ENCODE data around the gene FADS3.

The FADS3 gene, protein sequence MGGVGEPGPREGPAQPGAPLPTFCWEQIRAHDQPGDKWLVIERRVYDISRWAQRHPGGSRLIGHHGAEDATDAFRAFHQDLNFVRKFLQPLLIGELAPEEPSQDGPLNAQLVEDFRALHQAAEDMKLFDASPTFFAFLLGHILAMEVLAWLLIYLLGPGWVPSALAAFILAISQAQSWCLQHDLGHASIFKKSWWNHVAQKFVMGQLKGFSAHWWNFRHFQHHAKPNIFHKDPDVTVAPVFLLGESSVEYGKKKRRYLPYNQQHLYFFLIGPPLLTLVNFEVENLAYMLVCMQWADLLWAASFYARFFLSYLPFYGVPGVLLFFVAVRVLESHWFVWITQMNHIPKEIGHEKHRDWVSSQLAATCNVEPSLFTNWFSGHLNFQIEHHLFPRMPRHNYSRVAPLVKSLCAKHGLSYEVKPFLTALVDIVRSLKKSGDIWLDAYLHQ

DNA sequence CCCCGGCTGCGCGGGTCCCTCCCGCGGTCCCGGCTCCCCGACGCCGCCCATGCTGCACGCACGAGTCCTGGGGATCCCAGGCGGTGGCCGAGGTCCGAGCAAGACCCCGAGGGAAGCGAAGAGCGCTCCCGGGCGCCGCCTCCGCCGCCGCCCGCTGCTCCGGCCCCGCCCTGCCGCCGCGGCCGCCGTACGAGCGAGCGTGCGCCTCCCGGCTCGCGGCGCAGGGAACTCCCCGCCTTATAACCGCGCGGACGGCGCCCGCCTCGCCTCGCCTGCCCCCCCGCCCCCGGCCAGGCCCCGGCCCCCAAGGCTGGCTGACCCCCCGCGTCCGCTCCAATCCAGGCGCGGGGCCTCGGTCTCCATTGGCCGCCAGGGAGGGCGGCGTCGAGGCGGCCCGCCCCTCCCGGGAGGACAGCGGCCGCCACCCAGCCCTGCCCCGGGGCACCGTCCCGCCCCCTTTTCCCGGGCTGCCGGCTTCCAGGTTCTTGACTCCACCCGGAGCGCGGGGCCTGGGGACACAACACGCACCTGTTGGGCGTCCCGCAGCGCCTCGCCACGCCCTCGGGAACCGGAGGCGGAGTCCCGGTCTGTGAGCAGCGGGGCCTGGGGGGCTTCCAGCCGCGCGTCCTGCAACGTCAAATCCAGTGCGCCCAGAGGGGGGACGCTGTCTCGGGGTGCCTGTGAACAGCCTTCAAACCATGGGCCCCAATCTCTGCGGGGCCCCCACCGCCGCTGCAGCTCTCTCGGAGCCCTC lies at the start of gene FADS3:
Gene FADS3, minus strand, starts transcription at position 215 of the 754 bp plus-strand sequence. Its CDS starts 164 bp downstream, at position 51.
- peak; percentile 77 to 81 for DNase-seq

DNA sequence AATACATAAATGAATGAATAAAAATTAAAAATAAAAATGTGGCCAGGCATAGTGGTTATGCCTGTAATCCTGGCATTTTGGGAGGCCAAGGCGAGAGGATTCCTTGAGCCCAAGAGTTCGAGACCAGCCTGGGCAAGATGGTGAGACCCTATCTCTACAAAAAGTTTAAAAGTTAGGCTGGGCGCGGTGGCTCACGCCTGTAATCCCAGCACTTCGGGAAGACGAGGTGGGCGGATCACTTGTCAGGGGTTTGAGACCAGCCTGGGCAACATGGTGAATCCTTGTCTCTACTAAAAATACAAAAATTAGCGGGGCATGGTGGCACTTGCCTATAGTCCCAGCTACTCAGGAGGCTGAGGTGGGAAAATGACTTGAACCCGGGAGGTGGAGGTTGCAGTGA lies 49.1 kb upstream of the FADS3 start:
- no peak for DNase-seq

DNA sequence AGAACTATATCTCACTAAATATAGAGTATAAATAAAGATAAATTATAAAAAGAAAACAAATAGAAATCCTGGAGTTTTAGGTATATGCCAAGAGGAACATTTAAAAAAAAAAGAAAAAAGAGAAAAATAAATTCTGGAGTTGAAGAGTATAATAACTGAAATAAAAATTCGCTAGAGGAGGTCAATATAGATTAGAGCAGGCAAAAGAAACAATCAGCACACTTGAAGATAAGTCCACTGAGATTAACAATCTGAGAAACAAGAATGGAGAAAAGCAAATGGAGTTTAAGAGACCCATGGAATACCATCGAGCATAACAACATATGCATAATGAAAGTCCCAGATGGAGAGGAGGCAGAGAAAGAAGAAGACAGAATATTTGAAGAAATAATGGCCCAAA lies 44.5 kb upstream of the FADS3 start:
- no peak for DNase-seq

DNA sequence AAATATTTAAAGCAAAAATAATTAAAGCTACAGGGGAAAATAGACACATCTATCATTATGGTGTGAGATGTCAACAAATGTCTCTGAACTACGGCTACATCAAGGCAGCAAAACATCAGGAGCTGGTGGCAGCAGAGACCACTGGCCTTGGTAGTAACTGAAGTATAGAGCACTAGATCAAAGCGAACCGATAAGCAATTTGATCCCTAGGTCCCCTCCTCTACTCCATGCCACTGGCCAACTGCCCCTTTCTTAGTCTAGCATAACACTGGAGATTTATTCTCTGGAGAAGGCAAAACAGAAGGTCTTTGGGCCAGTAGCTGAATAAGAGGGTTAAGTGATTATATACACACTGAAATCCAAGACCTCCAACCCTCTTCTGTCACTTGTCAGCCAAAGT lies 39.6 kb upstream of the FADS3 start:
- no peak for DNase-seq

DNA sequence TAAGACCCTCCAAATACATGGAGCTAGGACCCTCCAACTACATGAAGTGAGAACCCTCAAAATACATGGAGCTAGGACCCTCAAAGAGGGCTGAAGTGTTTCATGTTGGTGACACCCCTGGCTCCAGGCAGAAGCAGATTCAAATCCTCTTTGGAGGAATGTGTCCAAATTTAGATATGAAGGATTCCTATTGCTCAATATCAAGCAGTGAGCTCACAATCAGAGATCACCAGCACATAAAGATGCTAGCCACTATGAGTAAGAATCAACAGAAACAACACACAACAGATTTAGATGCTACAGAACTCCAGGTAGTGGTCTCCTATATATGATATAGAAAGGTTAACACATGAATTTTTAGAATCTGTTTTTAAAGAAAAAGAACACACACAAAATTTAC lies 37.3 kb upstream of the FADS3 start:
- no peak for DNase-seq

DNA sequence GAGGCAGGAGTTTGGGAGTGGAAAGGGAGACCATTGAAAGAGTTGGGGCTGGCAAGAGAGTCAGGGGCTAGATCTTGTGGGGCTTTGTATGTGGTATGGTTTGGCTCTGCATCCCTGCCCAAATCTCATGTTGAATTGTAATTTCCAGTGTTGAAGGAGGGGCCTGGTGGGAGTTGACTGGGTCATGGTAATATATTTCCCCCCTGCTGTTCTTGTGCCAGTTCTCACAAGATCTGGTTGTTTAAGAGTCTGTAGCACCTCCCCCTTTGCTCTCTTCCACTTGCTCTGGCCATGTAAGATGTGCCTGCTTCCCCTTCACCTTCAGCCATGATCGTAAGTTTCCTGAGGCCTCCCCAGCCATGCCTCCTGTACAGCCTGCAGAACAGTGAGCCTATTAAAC lies 36.2 kb upstream of the FADS3 start:
- no peak for DNase-seq

DNA sequence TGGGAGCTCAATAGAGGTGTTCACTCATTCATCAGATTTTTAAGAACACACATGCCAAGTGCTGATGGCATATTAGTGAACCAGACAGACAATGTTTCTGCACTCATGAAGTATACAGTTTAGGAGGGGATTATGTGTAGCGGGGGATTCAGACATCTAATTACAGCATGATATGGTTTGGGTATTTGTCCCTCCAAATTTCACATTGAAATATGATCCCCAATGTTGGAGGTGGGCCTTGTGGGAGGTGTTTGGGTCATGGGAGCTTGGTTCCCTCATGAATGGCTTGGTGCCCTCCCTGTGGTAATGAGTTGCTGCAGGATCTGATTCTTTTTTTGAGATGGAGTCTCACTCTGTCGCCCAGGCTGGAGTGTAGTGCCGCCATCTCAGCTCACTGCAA lies 34.9 kb upstream of the FADS3 start:
- no peak for DNase-seq

DNA sequence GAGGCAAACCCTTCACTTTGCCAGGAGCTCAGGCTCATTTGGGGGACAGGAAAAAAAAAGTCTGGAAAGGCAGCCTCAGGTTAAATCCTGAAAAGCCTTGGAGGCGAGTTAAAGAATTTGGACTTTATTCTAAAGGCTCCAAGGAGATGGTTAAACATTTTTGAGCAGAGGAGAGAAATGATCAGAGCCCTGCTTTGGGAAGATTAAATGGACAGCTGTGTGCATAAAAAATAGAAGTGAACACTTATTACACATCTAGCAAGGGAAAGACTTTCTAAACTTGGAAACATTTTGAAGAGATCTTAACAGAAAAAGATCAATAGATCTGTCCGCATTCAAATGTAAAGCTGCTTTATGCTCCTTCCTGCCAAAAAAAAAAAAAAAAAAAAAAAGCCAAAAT lies 34.4 kb upstream of the FADS3 start:
- no peak for DNase-seq

DNA sequence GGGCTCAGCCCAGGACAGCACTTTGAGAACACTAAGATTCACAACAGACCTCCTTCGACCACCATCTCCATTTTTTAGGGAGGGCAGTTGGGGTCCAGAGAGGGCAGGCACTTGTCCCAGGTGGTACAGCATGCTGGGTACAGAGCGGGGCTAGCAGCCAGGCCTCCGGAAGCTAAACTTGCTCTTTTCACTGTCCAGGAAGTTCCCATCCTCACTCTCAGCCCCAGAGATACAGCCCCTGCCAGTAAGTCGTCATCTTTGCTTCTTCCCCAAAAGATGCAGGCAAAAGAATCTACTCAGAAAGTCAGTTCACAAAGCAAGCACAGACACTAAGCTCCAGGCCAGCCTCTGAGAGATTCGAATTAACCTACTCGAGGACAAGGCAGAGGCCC lies 32.7 kb upstream of the FADS3 start:
- DNase-seq, result no peak

DNA sequence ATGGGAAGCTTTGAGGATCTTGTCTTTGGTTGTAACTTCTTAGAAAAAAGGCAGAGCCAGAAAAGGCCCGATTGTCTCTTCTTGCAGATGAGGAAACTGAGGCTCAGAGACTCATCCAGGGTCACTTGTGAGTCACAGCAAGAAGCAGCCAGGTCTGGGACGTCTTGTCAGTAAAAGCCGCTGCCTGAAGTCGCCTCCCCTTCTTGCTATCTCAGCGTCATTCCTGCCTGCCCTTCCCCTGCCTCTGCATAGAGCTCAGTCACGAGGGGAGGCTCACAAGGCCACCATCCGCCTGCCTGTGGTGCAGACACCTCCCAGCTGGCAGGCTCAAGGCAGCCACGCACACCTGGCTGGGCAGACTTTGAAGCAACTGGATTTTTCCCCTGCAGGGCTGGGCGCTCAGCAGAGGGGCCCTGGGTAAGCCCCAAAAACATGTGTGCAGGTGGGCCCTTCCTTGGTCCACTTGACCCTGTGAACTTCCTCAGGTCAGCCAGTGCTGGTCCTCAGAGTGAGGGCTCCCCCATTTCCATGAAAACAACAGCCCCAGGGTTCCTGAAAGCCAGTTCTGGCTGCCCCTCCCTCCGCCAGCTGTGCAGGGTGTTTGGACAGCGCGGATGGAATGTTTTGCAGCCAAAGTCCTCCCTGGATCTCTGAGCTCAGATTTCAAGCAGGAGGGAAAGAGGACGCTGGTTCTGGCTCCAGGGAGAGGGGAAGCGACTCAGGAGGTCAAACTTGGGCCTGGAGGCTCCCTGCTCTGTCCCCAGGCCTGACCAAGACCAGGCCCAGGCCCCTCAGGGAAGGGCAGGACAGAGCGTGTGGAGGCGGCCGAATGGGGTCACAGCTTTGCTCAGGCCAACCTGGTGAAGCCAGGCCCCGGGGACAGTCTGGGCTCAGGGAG lies 32.1 kb upstream of the FADS3 start:
- DNase-seq, result no peak

DNA sequence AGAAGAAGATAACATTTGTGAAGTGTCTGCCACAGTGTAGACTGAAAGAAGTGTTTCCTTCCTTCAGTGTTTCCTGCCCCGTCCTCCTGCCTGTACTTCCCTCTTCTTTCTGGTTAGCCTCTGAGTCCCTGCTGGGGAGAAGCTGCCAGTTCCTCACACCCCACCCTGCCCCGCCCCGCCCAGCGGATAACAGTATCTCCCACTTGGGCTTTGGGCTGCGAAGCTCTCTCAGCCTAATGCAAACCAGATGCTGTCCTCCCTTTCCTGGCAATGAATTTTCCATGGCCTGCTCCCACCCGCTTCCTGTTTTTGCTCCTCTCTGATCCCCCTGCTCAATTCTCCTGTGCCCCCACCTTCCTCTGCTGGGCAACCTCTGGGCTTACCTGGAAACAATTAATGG lies 31.2 kb upstream of the FADS3 start:
- no peak for DNase-seq

DNA sequence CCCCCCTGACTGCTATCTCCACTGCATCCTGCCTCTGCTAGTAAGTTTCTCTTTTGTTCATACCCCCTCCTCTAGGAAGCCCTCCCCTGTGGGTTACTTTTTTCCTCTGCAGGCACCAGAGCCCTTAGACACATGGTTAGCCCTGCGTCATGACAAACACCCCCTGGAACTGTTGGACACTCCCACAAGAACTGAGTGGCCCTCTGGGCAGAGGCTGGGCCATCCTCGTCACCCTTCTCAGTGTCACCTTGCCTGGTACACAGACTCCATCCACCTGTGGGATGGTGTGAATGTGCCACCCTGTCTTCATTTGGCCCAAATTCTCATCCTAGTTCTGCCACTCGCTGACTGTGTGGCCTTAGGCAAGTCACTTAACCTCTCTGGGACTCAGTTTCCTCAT lies 30.1 kb upstream of the FADS3 start:
- DNase-seq, result no peak

DNA sequence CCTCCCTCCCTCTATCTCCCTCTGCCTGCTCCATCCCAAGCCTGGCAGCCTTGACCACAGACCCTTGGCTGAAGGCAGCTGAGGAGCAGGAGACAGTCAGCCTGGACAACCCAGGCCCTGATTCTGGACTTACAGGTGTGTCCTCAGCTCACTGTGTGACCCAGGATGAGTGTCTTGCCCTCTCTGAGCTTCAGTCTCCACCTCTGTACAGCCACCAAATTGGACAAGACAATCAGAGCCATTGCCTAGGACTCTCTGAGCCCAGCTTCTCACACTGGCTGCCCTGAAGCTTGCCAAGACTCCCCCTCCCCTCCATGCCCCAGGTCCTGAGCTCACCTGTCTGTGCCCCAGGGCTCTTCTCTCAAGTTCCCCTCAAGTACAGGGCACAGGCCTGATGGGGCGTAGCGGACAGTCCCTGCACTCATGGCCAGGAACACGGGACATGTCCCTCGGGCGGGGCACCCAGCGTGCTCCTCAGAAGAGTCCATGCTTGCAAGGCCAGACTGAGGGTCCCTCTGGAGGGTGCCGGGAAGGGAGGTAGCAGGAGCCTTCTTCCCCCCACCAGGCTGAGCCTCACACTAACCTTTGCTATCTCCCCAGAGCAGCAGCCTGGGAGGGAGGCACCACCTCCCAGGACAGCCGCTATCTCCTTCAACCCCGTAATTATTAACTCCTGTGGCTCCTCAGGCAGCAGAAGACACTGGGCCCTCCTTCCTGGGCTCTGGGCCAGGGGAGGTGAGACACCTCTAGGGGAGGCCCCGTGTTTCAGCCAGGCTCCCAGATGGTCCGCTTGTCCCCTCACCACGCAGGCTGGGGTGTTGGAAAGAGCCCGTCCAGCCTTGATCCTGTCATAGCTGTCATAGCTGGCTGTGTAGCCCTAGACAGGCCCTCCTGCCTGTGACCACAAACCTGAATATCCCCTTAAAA lies 28.6 kb upstream of the FADS3 start:
- DNase-seq, result no peak

DNA sequence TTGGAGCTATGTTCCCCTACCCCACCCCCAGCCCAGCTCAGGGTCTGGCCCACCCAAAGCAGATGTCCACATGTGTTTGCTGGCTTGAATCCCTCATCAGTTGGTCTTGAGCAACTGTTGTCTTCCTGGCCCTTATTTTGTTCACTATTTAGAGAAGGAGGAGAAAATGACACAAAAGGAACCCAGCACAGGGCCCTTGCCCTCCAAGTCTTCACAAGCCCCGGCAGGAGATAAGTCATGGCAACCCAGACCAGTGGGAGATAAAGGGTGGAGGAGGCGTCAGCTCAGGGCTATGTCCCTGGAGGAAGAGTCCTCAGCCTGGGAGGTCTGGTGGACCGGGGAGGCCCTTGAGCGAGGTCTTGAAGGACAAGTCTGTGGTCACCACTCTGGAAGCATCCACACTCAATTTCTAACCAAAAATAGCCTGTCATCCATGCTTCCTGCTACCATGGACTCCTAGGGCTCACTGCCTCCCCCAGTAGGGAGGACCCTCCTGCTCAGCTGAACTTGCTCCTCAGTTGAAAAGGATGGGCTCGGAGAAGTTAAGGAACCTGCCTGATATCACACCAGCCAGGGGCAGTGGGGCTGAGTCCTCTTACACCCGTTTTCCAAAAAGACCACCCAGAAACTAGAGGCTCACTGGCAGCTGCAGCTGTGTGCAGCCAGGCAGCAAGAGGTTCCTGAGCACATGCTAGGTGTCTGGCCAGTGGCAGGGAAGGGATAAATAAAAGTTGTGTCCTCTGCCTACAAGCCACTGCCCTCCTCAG lies 27.8 kb upstream of the FADS3 start:
- no peak for DNase-seq

DNA sequence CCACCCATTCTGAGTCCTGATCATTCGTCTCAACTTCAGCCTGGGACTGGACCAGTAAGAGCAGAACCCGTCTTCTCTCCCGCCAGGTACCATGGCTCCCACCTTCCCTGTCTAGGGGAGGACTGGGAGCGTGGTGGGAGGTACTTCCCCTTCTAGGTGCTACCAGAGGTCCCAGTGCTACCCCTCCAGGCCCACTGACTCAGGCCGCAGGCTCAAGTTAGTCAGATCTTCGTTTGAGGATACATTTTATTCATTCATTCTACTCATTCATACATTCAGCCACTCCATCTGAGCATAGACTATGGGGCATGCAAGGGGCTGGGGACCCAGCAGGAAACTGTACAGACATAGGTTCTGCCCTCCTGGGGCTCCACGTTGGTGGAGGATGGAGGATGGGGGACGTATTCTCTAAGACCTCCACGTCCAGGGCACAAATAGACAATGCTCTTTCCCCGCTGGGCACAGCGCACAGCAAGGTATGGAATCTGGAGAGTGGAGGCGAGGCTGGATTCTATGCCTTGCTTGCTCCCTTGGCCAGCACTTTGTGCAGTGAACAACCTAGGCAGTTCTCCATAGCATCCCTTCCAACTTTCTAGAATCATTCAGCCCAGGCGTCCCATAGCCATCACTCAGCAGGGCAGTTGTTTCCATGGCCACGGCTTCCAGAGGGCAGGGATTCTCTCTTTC lies 27.0 kb upstream of the FADS3 start:
- no peak for DNase-seq

DNA sequence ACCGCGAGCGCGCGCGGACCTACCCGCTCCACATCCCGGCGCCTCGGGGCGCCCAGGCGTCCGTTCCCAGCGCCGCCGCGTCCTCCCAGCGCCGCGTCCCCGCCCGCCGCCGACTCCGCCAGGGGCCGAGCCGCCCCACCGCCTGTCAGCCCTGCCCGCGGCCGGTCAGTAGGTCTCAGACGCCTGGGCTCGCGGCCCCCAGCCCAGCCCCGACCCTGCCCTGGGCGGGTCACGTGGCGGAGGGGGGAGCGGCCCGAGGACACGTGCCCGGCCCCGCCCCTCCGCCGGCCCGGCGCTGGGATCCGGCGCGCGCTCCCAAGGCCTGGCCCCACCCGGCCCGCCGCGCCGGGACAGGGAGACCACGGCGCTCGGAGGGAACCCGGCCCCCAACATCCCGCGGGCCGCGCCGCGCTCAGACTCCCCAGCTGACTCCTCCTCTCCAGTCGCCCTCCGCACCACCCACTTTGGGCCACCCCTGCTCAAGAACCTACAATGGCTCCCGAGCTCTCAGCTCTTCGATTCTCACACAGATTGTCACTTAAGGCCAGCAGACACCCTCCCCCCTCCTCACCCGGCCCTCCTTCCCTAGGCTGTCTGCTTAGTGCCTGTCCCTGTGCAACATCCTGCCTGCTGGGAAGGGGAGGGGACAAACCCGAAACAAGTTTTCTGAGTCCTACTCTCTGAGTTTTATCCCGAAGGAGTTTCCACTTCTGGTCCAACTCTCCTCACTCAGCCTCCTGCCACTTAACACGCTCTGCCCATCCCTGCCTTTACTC lies 26.2 kb upstream of the FADS3 start, which contains the start of gene RAB3IL1:
Gene RAB3IL1, minus strand, starts transcription at position 233 of the 776 bp plus-strand sequence. Its CDS starts 199 bp downstream, at position 34.
- no peak for DNase-seq

DNA sequence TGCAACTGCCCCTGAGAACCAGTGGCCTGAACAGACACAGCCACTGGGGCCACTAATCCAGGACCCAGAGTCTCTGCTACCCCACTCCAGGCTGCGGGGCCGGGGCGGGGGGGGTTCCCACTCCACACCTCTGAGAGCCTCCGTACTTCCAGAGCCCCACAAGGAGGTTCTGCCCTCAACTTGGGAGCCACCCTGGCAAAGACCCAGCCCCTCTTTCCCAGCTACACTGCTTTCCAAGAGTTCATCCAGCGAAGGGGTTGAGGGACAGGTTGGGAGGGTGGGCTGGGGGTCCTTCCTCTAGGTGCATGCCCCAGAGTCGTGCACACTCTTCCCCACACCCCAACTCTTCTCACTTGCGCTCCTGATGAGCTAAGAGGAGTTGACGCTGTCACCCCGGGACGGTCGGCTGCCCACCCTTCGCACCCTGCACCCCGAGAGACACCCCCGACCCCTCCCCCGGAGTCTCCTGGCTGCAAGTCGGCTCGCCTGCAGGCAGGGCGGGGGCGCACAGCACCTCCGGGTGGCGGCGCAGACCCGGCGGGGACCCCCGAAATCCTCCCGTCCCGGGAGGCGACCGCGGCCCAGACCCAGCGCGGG lies 25.5 kb upstream of the FADS3 start:
- DNase-seq, result no peak

DNA sequence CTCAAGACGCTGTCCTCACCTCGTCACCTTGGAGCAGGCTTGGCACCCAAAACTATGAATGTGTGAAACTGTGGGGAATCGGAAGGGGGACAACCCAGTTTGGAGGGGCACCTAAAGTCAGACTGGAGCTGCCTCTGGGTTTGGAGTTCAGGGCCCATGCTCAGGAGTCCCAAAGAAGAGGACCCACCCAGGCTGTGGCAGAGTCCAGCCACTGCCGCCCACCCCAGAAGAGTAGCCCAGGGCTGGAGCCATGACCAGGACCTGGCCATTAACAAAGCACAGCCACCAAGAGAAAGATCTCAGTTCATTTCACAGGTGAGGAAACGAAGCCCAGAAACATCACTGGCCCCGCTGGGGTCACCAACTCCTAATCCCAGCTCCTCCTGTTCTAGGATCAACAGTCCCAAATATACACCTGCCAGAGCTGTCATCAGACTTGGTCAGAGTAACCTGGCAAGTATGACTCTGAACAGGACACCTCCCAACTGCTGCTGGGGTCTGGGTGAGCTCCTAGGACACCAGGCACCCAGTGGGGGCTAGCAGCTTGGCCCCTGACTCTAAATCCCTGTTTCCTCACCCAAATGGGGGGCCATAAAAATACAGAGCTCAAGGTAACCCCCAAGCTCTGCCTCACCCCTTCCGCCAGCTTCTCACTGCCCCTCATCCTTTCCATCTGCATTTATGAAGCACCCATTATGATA lies 23.3 kb upstream of the FADS3 start:
- no peak for DNase-seq

All from SHP77 (cell line).